ENCODE results near the gene AEN. TPM values are rescaled to one million over a fixed set of nuclear protein-coding genes. Genes with fewer than 3 reads are reported as not detected.

The AEN gene
- total RNA-seq, 3 donors from 2014 or later = 8.9 to 22.6 (median 13.3) TPM

- ATAC-seq (peak; percentile 91), DNase-seq (peak in 2 of 3 donors; percentile 70 to 82)
- peaks cover 11% of the 10 kb centered on the region for H3K4me1 ChIP-seq (ENCODE audit: low read depth)
- H3K9me3 ChIP-seq = no peaks in the 10 kb centered on the region
- intact Hi-C loops (cut with DNase I, micrococcal nuclease) = loop anchor here in 1 of 2 donors (10.0 kb wide), 1 partner anchor 141 kb away; no protein-coding TSS in a partner anchor
- TF ChIP-seq CTCF (IDR thresholded peaks at IDR 0.05) = no peak
- no peaks in the 10 kb centered on the region for H3K36me3 ChIP-seq (ENCODE audit: low read depth)
- no peak overlapping the region for H3K4me3 ChIP-seq
Observed at GRCh38 chr15:88615303-88616107, 5.6 kb upstream of the AEN start.

- peaks cover 16% of the 10 kb centered on the region for H3K4me1 ChIP-seq (ENCODE audit: low read depth)
- H3K9me3 ChIP-seq = no peaks in the 10 kb centered on the region
- H3K36me3 ChIP-seq (ENCODE audit: low read depth) = no peaks in the 10 kb centered on the region
- intact Hi-C loops (cut with DNase I, micrococcal nuclease) = loop anchor here in 1 of 2 donors (10.0 kb wide), 1 partner anchor 141 kb away; no protein-coding TSS in a partner anchor
- no peak for ATAC-seq
- no peak overlapping the region for H3K4me3 ChIP-seq
- TF ChIP-seq CTCF (IDR thresholded peaks at IDR 0.05) = no peak
- no peak for DNase-seq
Observed at GRCh38 chr15:88616240-88616639, 4.9 kb upstream of the AEN start.

GRCh38 chr15:88617031-88617722, 4.0 kb upstream of the AEN start:
- TF ChIP-seq CTCF (IDR thresholded peaks at IDR 0.05) = no peak
- intact Hi-C loops (cut with DNase I, micrococcal nuclease) = loop anchor here in 1 of 2 donors (10.0 kb wide), 1 partner anchor 142 kb away; no protein-coding TSS in a partner anchor

GRCh38 chr15:88617790-88618189, 3.4 kb upstream of the AEN start:
- ATAC-seq = no peak
- H3K4me3 ChIP-seq = no peak overlapping the region
- no peaks in the 10 kb centered on the region for H3K36me3 ChIP-seq (ENCODE audit: low read depth)
- intact Hi-C loops (cut with DNase I, micrococcal nuclease) = loop anchor here in 1 of 2 donors (10.0 kb wide), 1 partner anchor 143 kb away; no protein-coding TSS in a partner anchor
- TF ChIP-seq CTCF (IDR thresholded peaks at IDR 0.05) = no peak
- H3K4me1 ChIP-seq (ENCODE audit: low read depth) = peaks cover 20% of the 10 kb centered on the region
- DNase-seq = no peak
- H3K9me3 ChIP-seq = no peaks in the 10 kb centered on the region

More at GRCh38 chr15:88617031-88617722, 4.0 kb upstream of the AEN start:
- no peaks in the 10 kb centered on the region for H3K9me3 ChIP-seq
- H3K4me3 ChIP-seq = no peak overlapping the region
- DNase-seq = no peak
- ATAC-seq = no peak
- H3K36me3 ChIP-seq (ENCODE audit: low read depth) = no peaks in the 10 kb centered on the region
- peaks cover 16% of the 10 kb centered on the region for H3K4me1 ChIP-seq (ENCODE audit: low read depth)

- no peak overlapping the region for H3K4me3 ChIP-seq
- no peak for ATAC-seq
- no peaks in the 10 kb centered on the region for H3K36me3 ChIP-seq (ENCODE audit: low read depth)
- DNase-seq = no peak
- H3K9me3 ChIP-seq = no peaks in the 10 kb centered on the region
- intact Hi-C loops (cut with DNase I, micrococcal nuclease) = loop anchor here in 1 of 2 donors (10.0 kb wide), 1 partner anchor 144 kb away; no protein-coding TSS in a partner anchor
- peaks cover 20% of the 10 kb centered on the region for H3K4me1 ChIP-seq (ENCODE audit: low read depth)
- no peak for TF ChIP-seq CTCF (IDR thresholded peaks at IDR 0.05)
Observed at GRCh38 chr15:88618686-88619085, 2.5 kb upstream of the AEN start.

All from mucosa of descending colon (tissue), 3 donors.